ENCODE measurements around the gene ADAMTSL3. TPM values are rescaled to one million over a fixed set of nuclear protein-coding genes. Genes with fewer than 3 reads are reported as not detected.
A peak's percentile ranks its signal among the peaks of the same experiment; 100 is the strongest.

The ADAMTSL3 gene
- total RNA-seq, 1 experiment from 2014 or later: 1.8 TPM

- TF ChIP-seq FOXP4 (CRISPR knock-in tag; IDR thresholded peaks at IDR 0.05): no peak
- no peak for TF ChIP-seq ZNF416 (CRISPR knock-in tag; IDR thresholded peaks at IDR 0.05)
Measured at GRCh38 chr15:83652626-83653204, 1.2 kb upstream of the ADAMTSL3 start (continued).

- TF ChIP-seq ELF4 (CRISPR knock-in tag; IDR thresholded peaks at IDR 0.05; ENCODE audit: low read depth) (no peak), FOXP1 (CRISPR knock-in tag; IDR thresholded peaks at IDR 0.05; ENCODE audit: borderline replicate concordance) (0 out of 2 replicates have a peak, but pooled peaks have one; percentile 6), MYBL2 (CRISPR knock-in tag; IDR thresholded peaks at IDR 0.05) (0 out of 2 replicates have a peak, but pooled peaks have one; percentile 35)
- ATAC-seq (peak; percentile 40), DNase-seq (ENCODE audit: low spot score) (peak; percentile 50)
- CTCF ChIA-PET: interaction anchor here (0.6 to 1.6 kb wide), 6 partner anchors 8 to 445 kb away, joined by 3 to 9 read pairs (median 4); no protein-coding TSS in a partner anchor
- Mint-ChIP-seq H3K9me3 (no peaks in the 10 kb centered on the region), H3K36me3 (no peaks in the 10 kb centered on the region), H3K27me3 (ENCODE audit: low read depth) (peaks cover 62% of the 10 kb centered on the region), H3K4me1 (peaks cover 24% of the 10 kb centered on the region), H3K27ac (no peak overlapping the region), H3K4me3 (peak overlapping the region; percentile 61)
- POLR2A ChIA-PET: no interaction called here
Measured at GRCh38 chr15:83653288-83653638, 660 bp upstream of the ADAMTSL3 start.

- peaks cover 62% of the 10 kb centered on the region for H3K27me3 Mint-ChIP-seq (ENCODE audit: low read depth)
- H3K4me1 Mint-ChIP-seq: peaks cover 24% of the 10 kb centered on the region
- no peaks in the 10 kb centered on the region for H3K36me3 Mint-ChIP-seq
- CTCF ChIA-PET: interaction anchor here (0.6 to 1.6 kb wide), 6 partner anchors 68 to 381 kb away, joined by 3 to 9 read pairs (median 5); no protein-coding TSS in a partner anchor
- peak overlapping the region; percentile 69 for H3K4me3 Mint-ChIP-seq
- POLR2A ChIA-PET: no interaction called here
- peak; percentile 63 for DNase-seq (ENCODE audit: low spot score)
- no peaks in the 10 kb centered on the region for H3K9me3 Mint-ChIP-seq
- TF ChIP-seq ZSCAN18 (CRISPR knock-in tag; IDR thresholded peaks at IDR 0.05) (no peak), SP1 (CRISPR knock-in tag; conservative IDR thresholded peaks at IDR 0.05) (no peak; the same call in 1 of the 2 replicates), ZNF219 (CRISPR knock-in tag; IDR thresholded peaks at IDR 0.05; ENCODE audit: borderline replicate concordance) (no peak), ATF2 (CRISPR knock-in tag; IDR thresholded peaks at IDR 0.05; ENCODE audit: borderline replicate concordance, low read depth) (no peak), ZNF263 (CRISPR knock-in tag; IDR thresholded peaks at IDR 0.05; ENCODE audit: low read depth) (no peak), ELF4 (CRISPR knock-in tag; IDR thresholded peaks at IDR 0.05; ENCODE audit: low read depth) (no peak), CREB1 (CRISPR knock-in tag; IDR thresholded peaks at IDR 0.05) (no peak), GTF2I (CRISPR knock-in tag; conservative IDR thresholded peaks at IDR 0.05) (no peak), HMGXB4 (CRISPR knock-in tag; IDR thresholded peaks at IDR 0.05) (peak; percentile 75; the same call in 1 of the 2 replicates), ZNF317 (CRISPR knock-in tag; IDR thresholded peaks at IDR 0.05; ENCODE audit: borderline replicate concordance, low read depth) (no peak), ZNF138 (CRISPR knock-in tag; conservative IDR thresholded peaks at IDR 0.05) (no peak), MAX (CRISPR knock-in tag; IDR thresholded peaks at IDR 0.05) (peak; percentile 15; the same call in 1 of the 2 replicates)
- H3K27ac Mint-ChIP-seq: no peak overlapping the region
- ATAC-seq: peak; percentile 60
Measured at GRCh38 chr15:83654379-83655236, 685 bp downstream of the ADAMTSL3 start.
